Neural cell (in vitro differentiated cells): Measurements from ENCODE around the gene DENND2A.

Experiments used
- CTCF ChIP-seq: fragments of 450-650 bp; IDR thresholded peaks from 2 replicates; pipeline ENCODE4 v1.5.1; 2014; ENCODE audit warnings: antibody characterized with exemption, mild to moderate bottlenecking, moderate library complexity; ENCODE audit not compliant: poor library complexity, severe bottlenecking
- EP300 ChIP-seq: fragments of 450-650 bp; conservative IDR thresholded peaks from 2 replicates; pipeline ENCODE4 v1.6.1; 2014; ENCODE audit warnings: antibody characterized with exemption, mild to moderate bottlenecking, moderate library complexity; ENCODE audit not compliant: poor library complexity, severe bottlenecking
- EZH2 ChIP-seq: fragments of 200-600, 300-800 bp; shearing (Covaris generic), sonication (generic); IDR thresholded peaks from 2 replicates; pipeline ENCODE4 v1.6.1; 2014; ENCODE audit warnings: antibody characterized with exemption, low read length, borderline replicate concordance, mild to moderate bottlenecking; ENCODE audit not compliant: insufficient read depth, poor library complexity, severe bottlenecking
- POLR2AphosphoS5 ChIP-seq: IDR thresholded peaks from 2 replicates; pipeline ENCODE4 v1.6.1; 2012
- RAD21 ChIP-seq: fragments of 450-650 bp; conservative IDR thresholded peaks from 2 replicates; pipeline ENCODE4 v1.6.1; 2014; ENCODE audit warnings: antibody characterized with exemption, mild to moderate bottlenecking, moderate library complexity
- TAF1 ChIP-seq: IDR thresholded peaks from 2 replicates; pipeline ENCODE4 v1.6.1; 2012; ENCODE audit warnings: low read depth
- TF ChIP-seq, protein P1 (sequence below): IDR thresholded peaks from 2 replicates; pipeline ENCODE4 v1.6.1; 2012; ENCODE audit warnings: borderline replicate concordance

- TF ChIP-seq CTCF (no peak), EZH2 (no peak), RAD21 (no peak), TAF1 (no peak), POLR2AphosphoS5 (no peak), EP300 (no peak)
- TF ChIP-seq, protein P1, sequence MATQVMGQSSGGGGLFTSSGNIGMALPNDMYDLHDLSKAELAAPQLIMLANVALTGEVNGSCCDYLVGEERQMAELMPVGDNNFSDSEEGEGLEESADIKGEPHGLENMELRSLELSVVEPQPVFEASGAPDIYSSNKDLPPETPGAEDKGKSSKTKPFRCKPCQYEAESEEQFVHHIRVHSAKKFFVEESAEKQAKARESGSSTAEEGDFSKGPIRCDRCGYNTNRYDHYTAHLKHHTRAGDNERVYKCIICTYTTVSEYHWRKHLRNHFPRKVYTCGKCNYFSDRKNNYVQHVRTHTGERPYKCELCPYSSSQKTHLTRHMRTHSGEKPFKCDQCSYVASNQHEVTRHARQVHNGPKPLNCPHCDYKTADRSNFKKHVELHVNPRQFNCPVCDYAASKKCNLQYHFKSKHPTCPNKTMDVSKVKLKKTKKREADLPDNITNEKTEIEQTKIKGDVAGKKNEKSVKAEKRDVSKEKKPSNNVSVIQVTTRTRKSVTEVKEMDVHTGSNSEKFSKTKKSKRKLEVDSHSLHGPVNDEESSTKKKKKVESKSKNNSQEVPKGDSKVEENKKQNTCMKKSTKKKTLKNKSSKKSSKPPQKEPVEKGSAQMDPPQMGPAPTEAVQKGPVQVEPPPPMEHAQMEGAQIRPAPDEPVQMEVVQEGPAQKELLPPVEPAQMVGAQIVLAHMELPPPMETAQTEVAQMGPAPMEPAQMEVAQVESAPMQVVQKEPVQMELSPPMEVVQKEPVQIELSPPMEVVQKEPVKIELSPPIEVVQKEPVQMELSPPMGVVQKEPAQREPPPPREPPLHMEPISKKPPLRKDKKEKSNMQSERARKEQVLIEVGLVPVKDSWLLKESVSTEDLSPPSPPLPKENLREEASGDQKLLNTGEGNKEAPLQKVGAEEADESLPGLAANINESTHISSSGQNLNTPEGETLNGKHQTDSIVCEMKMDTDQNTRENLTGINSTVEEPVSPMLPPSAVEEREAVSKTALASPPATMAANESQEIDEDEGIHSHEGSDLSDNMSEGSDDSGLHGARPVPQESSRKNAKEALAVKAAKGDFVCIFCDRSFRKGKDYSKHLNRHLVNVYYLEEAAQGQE, result no peak
These were observed 19.1 kb downstream of the DENND2A start for GRCh38 chr7:140621401-140622021.
